HG03196 (cell line): ENCODE data around the gene CEMIP.

Experiments used
- ATAC-seq: cut with Tn5 transposase; IDR thresholded peaks from one replicate; pipeline ENCODE4 v1.9.1; 2021; ENCODE audit not compliant: unreplicated experiment

CEMIP gene

GRCh38 chr15:80921736-80922410 lies 142.7 kb downstream of the CEMIP start:
- ATAC-seq: no peak

- no peak for ATAC-seq
Observed at GRCh38 chr15:80923668-80924067, 144.5 kb downstream of the CEMIP start.

GRCh38 chr15:80924278-80924677 lies 145.1 kb downstream of the CEMIP start:
- no peak for ATAC-seq

- no peak for ATAC-seq
Observed at GRCh38 chr15:80925597-80926059, 146.5 kb downstream of the CEMIP start.

- ATAC-seq: no peak
Observed at GRCh38 chr15:80926126-80926525, 147.0 kb downstream of the CEMIP start.

- ATAC-seq: no peak
Observed at GRCh38 chr15:80929225-80929624, 150.1 kb downstream of the CEMIP start.

GRCh38 chr15:80929689-80930088 lies 150.5 kb downstream of the CEMIP start:
- ATAC-seq: no peak

GRCh38 chr15:80931191-80931590 lies 152.0 kb downstream of the CEMIP start:
- ATAC-seq: no peak

- no peak for ATAC-seq
Observed at GRCh38 chr15:80931721-80932512, 152.7 kb downstream of the CEMIP start.

GRCh38 chr15:80932513-80932815 lies 153.3 kb downstream of the CEMIP start:
- ATAC-seq: no peak

- ATAC-seq: no peak
Observed at GRCh38 chr15:80932989-80933388, 153.8 kb downstream of the CEMIP start.

GRCh38 chr15:80934761-80935221 lies 155.6 kb downstream of the CEMIP start:
- no peak for ATAC-seq

- ATAC-seq: no peak
Observed at GRCh38 chr15:80936288-80937078, 157.3 kb downstream of the CEMIP start.

GRCh38 chr15:80937718-80938117 lies 158.5 kb downstream of the CEMIP start:
- no peak for ATAC-seq

- ATAC-seq: no peak
Observed at GRCh38 chr15:80939216-80939615, 160.0 kb downstream of the CEMIP start.

GRCh38 chr15:80940331-80940730 lies 161.2 kb downstream of the CEMIP start:
- no peak for ATAC-seq

- no peak for ATAC-seq
Observed at GRCh38 chr15:80940851-80941250, 161.7 kb downstream of the CEMIP start.

GRCh38 chr15:80942266-80942665 lies 163.1 kb downstream of the CEMIP start:
- ATAC-seq: no peak

- no peak for ATAC-seq
Observed at GRCh38 chr15:80942746-80943565, 163.8 kb downstream of the CEMIP start.

GRCh38 chr15:80944818-80945217 lies 165.6 kb downstream of the CEMIP start:
- no peak for ATAC-seq

GRCh38 chr15:80945605-80946004 lies 166.4 kb downstream of the CEMIP start:
- ATAC-seq: no peak
